HL-60 (cell line): Measurements from ENCODE around the gene SPINK5.

Source experiments
- DNase-seq, 2 experiments: peaks; one replicate each; pipeline ENCODE4 v3.0.0-alpha.2; 2010 to 2020; ENCODE audit warnings: low read depth in 1 of 2, low spot score in 1 of 2
- H3K27ac ChIP-seq: fragments of 250-450 bp; sonication (Bioruptor Pico); replicated peaks from 2 replicates; pipeline ENCODE4 v1.5.1; 2020; ENCODE audit warnings: mild to moderate bottlenecking, moderate library complexity
- H3K27me3 ChIP-seq: fragments of 250-450 bp; sonication (Bioruptor Pico); 2 replicates; pipeline ENCODE4 v1.5.1; 2021; ENCODE audit warnings: mild to moderate bottlenecking, moderate library complexity; ENCODE audit not compliant: insufficient read depth, poor library complexity, severe bottlenecking
- H3K4me3 ChIP-seq: replicated peaks from 2 replicates; pipeline ENCODE4 v1.5.1; 2011; ENCODE audit warnings: mild to moderate bottlenecking, control low read depth, low read length; ENCODE audit not compliant: insufficient read depth
- GABPA ChIP-seq: IDR thresholded peaks from 2 replicates; pipeline ENCODE4 v1.6.1; 2012; ENCODE audit warnings: low read depth
- POLR2AphosphoS5 ChIP-seq: IDR thresholded peaks from 2 replicates; pipeline ENCODE4 v1.6.1; 2012; ENCODE audit warnings: low read depth
- SPI1 ChIP-seq: IDR thresholded peaks from 2 replicates; pipeline ENCODE4 v1.6.1; 2012; ENCODE audit warnings: low read depth, mild to moderate bottlenecking, borderline replicate concordance
- TF ChIP-seq, protein P1 (sequence below): IDR thresholded peaks from 2 replicates; pipeline ENCODE4 v1.6.1; 2012; ENCODE audit warnings: low read depth; ENCODE audit not compliant: insufficient replicate concordance
- TF ChIP-seq, protein P2 (sequence below): IDR thresholded peaks from one replicate; pipeline ENCODE4 v1.5.1; 2011; ENCODE audit warnings: low read length, control low read depth, inconsistent platforms; ENCODE audit not compliant: insufficient read depth

The SPINK5 gene

GRCh38 chr5:148091991-148092964 lies 28.5 kb downstream of the SPINK5 start:
- TF ChIP-seq, protein P1, sequence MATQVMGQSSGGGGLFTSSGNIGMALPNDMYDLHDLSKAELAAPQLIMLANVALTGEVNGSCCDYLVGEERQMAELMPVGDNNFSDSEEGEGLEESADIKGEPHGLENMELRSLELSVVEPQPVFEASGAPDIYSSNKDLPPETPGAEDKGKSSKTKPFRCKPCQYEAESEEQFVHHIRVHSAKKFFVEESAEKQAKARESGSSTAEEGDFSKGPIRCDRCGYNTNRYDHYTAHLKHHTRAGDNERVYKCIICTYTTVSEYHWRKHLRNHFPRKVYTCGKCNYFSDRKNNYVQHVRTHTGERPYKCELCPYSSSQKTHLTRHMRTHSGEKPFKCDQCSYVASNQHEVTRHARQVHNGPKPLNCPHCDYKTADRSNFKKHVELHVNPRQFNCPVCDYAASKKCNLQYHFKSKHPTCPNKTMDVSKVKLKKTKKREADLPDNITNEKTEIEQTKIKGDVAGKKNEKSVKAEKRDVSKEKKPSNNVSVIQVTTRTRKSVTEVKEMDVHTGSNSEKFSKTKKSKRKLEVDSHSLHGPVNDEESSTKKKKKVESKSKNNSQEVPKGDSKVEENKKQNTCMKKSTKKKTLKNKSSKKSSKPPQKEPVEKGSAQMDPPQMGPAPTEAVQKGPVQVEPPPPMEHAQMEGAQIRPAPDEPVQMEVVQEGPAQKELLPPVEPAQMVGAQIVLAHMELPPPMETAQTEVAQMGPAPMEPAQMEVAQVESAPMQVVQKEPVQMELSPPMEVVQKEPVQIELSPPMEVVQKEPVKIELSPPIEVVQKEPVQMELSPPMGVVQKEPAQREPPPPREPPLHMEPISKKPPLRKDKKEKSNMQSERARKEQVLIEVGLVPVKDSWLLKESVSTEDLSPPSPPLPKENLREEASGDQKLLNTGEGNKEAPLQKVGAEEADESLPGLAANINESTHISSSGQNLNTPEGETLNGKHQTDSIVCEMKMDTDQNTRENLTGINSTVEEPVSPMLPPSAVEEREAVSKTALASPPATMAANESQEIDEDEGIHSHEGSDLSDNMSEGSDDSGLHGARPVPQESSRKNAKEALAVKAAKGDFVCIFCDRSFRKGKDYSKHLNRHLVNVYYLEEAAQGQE = no peak
- no peak for TF ChIP-seq GABPA
- TF ChIP-seq POLR2AphosphoS5 = no peak
- no peak for TF ChIP-seq SPI1
- TF ChIP-seq, protein P2, sequence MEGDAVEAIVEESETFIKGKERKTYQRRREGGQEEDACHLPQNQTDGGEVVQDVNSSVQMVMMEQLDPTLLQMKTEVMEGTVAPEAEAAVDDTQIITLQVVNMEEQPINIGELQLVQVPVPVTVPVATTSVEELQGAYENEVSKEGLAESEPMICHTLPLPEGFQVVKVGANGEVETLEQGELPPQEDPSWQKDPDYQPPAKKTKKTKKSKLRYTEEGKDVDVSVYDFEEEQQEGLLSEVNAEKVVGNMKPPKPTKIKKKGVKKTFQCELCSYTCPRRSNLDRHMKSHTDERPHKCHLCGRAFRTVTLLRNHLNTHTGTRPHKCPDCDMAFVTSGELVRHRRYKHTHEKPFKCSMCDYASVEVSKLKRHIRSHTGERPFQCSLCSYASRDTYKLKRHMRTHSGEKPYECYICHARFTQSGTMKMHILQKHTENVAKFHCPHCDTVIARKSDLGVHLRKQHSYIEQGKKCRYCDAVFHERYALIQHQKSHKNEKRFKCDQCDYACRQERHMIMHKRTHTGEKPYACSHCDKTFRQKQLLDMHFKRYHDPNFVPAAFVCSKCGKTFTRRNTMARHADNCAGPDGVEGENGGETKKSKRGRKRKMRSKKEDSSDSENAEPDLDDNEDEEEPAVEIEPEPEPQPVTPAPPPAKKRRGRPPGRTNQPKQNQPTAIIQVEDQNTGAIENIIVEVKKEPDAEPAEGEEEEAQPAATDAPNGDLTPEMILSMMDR = no peak
- H3K27ac ChIP-seq = no peak overlapping the region
- no peak overlapping the region for H3K4me3 ChIP-seq
- no peak for DNase-seq
- peaks cover 6% of the 10 kb centered on the region for H3K27me3 ChIP-seq

- no peak for DNase-seq
- Histone ChIP-seq H3K27me3 (peaks cover 6% of the 10 kb centered on the region), H3K4me3 (no peak overlapping the region), H3K27ac (no peak overlapping the region)
- TF ChIP-seq, protein P1 = no peak
- TF ChIP-seq, protein P2 = no peak
- no peak for TF ChIP-seq POLR2AphosphoS5
- TF ChIP-seq GABPA = no peak
- TF ChIP-seq SPI1 = no peak
Observed at GRCh38 chr5:148094336-148094735, 30.6 kb downstream of the SPINK5 start.

DNA sequence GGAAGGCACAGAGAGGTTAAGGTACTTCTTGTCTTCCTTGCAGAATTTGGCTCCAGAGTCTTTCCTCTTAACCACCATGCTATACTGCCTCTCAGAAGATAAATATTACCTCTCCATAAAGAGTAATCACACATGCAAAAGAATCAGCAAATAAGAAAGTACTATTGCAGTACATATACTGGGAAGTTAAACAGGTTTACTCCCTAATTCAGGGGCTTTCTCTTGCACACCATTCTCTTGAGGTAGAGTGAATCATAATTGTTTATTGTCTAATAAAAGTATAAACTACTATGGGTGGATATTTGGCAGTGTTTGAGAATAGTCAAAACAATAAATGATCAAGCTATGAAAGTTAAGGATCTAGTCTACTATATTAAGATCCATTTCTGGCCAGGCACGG lies 40.4 kb downstream of the SPINK5 start:
- no peak for DNase-seq
- TF ChIP-seq SPI1 = no peak
- TF ChIP-seq, protein P1 = no peak
- no peak for TF ChIP-seq GABPA
- no peak for TF ChIP-seq POLR2AphosphoS5
- H3K27me3 ChIP-seq = no peaks in the 10 kb centered on the region
- no peak overlapping the region for H3K27ac ChIP-seq
- no peak overlapping the region for H3K4me3 ChIP-seq
